Stimulated activated CD4-positive, alpha-beta T cell treated with anti-CD3 and anti-CD28 coated beads, TNF-alpha, amount 100 ng/mL, for 24 hours (primary cell): ENCODE results near the gene MYO1A.

Experiments
- DNase-seq, 3 experiments: peaks; one replicate each; pipeline ENCODE4 v3.0.0-alpha.2; 2020; ENCODE audit warnings: low read depth in 3 of 3

MYO1A gene

GRCh38 chr12:57016348-57016747 lies 33.6 kb downstream of the MYO1A start, which contains the start of gene TAC3:
TSS of gene TAC3 (minus strand) at chr12:57016529. CDS start at chr12:57015797, 732 bp downstream.
- DNase-seq = no peak

DNA sequence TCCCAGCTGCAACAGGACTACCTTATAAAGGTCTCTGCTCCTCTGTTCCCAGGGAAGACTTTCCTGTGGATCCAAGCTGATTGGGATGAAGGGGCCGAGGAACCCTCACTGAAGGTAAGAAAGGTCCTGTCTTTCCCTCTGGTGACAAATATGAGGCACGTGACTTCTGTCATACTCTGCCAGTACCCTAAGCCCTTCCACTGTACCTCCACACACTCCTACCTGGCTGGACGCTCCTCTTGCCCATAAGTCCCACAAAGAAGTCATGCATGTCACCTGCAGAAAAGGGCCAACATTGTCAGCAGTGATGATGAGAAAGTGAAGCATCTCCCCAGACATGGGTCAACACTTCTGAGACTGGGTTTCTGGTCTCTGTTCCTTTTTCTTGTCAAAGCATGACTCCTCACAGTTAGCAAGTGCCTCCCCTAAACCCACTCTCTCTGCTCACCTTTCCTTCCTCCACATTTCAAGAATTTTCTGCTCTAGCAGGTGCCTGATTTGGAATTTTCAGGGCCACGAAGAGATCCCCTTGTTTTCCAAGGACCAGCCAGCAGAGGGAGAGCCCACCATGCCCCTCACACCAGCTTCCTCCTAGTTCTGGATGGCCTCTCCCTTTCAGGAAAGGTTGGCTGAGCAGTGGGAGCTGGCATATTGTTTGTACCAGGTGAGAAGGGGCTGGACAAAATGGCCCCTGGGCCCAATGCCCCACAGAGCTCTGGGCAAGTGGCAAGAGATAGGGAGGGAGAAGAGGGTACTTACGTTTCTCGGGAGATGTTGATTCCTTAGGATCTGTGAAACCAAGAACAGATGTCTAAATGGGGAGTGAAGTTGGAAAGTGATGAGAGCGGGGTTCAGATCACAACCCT lies 37.1 kb downstream of the MYO1A start:
- no peak for DNase-seq

DNA sequence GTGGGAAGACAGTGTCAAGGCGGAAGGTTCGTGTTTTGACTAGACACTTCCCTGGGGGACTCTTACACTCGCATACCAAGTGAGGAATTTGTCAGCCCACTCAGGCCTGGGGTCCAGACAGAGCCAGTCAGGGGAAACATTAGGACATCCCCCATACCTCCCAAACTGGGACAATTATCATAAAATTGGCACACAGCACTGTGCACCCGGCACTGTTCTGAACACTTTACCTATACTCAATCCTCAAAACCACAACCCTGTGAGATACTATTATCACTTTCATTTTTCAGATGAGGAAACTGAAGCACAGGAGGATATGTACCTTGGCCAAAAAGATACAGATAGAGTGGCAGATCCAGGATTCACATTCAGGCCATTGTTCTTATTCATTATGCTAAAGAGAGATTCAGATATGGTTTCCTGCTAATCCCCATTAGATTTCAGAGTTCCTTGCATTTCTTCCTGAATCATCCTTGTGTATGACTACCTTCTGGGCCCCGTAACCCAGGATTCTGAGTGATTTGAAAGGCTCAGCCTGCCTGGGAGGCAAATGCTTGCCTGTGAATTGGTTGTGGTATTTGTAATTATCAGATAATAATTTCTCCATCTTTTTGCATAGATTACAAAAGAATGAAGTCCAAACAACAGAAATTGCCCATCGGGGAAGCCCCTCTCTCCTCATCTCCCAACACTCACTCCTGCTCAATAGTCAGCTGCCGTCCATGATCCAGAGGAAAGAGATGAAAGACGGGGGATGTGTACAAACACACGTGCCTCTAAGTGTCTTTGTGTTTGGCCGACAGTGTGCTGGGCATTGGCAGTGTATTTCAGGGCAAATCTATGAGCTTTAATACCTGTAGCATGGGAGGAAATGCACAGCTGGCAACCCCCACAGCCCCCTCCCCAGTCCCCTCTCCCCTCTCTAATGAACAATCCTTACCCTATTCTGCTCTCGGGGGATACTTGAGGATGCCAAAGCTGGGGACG lies 38.2 kb downstream of the MYO1A start:
- DNase-seq = no peak

GRCh38 chr12:57010627-57011247 lies 39.2 kb downstream of the MYO1A start:
- no peak for DNase-seq

DNA sequence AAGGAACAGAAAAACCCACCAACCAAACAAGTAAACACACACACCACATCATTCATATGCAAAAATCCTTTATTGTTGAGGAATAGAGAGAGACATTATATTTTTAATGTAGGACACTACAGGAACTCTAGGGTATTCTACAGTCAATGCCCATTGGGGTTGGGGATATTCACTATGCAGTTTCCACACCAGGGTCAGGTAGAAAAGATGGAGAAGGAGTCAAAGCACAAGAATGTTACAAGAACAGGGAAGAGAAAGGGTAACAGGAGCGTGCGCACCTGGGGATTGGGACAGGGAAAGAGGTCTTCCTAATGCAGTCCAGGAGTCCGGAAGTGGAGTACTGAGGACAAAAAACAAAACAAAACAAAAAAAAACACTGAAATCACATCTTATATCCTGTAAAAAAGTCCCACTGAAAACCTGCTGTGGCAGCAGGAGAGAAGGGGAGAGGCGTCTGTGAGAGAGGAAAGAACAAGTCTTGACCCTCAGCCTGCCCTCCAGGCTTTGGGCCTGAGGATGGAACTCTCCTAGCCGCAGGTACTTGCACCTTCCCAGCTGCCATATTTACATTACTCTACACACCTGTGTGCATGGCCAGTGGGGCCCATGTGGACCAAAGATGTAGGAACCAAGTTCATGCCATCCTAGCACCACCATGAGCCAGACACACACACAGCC lies 39.8 kb downstream of the MYO1A start:
- DNase-seq = no peak

DNA sequence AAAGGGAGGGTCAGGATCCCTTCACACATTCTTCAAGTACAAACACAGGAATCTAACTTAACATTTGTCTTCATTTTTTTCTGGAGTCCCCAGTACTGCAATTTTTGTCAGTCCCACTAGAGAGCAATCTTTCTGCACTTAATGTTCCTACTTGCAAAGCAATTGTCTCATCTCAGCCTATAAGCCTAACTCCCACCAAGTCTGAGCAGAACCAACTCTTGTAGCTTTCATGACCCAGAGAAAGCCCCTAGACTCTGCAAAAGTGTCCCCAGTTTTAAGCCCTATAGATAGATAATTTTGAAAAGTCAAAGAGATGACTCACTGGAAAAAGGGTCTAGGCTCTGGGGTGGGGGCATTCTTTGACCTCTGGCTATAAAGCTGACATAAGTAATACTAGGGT lies 41.8 kb downstream of the MYO1A start:
- no peak for DNase-seq

GRCh38 chr12:57006809-57007475 lies 43.0 kb downstream of the MYO1A start:
- peak in 1 of 3 experiments; percentile 41 for DNase-seq

DNA sequence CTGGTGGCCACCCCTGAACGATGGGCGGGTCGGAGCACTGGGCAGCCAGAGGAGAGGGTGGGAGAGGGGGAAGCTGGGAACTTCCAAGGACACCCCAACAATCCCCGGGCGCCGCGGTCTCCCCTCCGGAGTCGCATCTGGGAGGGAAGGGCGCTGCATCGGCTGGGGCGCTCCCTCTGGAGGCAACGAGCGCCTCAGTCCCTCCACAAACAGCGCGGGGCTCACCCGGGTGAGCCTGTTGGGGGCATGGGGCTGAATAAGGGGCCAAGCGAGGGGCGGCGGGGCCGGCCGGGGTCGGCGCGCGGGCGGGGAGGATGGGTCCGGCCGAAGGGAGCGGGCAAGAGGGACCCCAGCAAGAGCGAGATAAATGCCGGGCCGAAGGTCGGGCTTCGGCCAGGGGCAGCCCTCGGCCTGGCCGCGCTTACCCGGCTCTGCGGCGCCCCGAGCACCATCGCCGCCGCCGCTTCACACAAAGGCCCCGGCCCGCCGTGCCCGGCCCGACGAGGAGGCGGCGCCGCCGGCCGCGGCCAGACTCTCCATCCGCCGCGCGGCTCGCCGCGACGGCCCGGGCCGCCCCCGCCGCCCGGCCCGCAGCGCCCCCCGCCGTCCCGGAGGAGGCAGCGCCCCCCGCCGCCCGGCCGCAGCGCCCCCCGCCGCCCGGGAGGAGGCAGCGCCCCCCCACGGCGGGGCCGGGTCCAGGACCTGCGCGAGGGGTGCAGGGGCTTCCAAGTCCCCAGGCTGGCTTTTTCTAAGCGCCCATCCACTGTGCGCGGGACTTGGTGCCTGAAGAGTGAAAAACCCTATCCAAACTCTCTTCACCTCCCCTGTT lies 43.7 kb downstream of the MYO1A start, which contains the start of gene ZBTB39:
ZBTB39 (minus strand) TSS at position 567 of the 829 bp plus-strand sequence. CDS start 1,629 bp downstream, outside the sequence.
- peak; percentile 31 to 56 (median 40) for DNase-seq

DNA sequence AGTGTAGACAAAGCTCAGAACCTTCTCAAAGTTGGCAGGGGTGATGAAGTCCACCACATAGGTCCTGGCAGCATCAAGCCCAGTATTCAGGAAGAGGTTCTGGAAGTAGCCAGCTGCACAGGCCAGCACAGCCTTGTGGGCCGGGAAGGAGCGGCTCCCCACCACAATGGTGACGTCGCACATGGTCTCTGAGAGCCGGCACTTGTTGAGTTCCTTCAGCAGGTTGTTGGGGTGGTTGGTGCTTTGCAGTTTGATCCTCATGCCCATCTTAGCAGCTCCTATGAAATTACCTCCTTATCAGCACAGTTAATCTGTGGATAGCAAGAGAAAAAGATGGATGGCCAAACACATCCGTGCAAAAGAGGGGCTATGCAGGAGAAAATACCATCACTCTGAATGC lies 45.3 kb downstream of the MYO1A start:
- no peak for DNase-seq

DNA sequence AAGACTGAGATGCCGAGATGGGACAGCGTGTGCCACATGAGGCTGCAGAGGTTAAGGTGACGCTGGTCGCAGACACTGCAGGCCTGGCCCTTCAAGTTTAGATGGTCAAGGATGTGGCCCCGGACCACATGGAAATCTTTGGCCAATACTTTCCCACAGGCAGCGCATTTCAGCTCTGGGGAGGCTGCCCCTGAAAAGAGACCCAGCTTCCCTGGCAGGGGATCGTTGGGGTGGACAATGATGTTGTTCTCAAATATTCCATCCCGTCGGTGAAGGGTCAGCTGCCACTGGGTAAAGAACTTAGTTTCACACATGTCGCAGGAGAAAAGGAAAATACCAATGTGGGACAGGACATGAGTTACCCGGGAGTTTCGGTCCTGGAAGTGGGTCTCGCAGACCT lies 46.5 kb downstream of the MYO1A start:
- DNase-seq = no peak

- peak; percentile 55 to 71 (median 65) for DNase-seq
Measured at GRCh38 chr12:57001448-57001906, 48.5 kb downstream of the MYO1A start.

- DNase-seq = no peak
Measured at GRCh38 chr12:57000393-57000792, 49.5 kb downstream of the MYO1A start.

DNA sequence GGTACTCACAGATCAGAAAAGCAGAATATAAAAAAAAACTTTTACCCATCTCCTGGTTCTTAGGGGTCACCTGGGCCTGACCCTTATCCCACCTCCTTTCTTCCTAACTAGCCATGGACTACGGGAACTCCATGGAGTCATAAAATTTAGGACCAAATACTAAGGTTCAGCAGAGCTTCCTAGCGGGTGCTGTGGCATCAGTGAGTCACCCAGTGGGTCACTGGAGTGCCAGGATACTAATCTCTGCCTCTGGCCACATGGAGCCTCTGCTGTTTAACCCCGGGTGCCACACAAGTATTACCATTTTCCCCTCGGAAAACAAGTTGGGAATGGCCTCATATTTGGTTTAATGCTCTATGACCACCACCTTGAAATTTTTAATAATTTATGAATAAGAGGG lies 50.5 kb downstream of the MYO1A start:
- no peak for DNase-seq

- DNase-seq = peak in 1 of 3 experiments; percentile 58
Measured at GRCh38 chr12:56998981-56999380, 50.9 kb downstream of the MYO1A start.

- no peak for DNase-seq
Measured at GRCh38 chr12:56998316-56998715, 51.6 kb downstream of the MYO1A start.

DNA sequence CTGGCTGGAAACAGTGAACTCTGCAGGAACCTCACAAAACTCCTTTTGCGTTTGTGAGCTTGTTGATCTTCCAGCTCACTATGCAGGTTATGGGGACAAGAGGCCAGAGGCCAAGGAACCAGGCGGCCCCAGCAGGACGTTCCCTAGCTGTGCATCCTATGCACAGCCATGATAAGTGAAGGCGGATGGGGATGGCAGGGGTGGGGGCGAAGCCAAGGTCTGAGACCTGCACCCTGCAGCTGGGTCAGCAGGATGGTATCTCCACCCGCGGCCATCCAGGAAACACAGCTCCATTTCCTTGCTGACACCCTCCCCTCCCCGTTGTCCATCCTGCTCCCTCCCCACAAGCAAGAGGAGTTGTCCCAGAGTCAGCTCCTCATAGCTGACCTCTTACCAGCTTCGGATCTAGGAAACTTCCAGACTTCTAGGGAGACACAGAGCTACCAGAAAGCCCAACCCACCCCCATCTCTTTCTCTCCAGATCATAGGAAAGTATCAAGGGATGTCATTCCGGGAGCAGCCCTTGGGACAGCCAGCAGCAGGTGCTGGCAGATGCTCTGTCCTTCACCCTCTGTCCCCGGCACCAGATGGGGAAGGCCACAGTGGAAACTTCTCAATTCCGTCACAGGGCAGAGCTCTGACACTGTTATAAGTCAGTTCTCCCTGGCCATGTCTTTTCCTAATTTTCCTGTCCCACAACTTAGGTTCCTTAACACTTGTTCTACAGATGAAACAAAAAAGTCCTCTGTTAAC lies 53.0 kb downstream of the MYO1A start:
- no peak for DNase-seq

DNA sequence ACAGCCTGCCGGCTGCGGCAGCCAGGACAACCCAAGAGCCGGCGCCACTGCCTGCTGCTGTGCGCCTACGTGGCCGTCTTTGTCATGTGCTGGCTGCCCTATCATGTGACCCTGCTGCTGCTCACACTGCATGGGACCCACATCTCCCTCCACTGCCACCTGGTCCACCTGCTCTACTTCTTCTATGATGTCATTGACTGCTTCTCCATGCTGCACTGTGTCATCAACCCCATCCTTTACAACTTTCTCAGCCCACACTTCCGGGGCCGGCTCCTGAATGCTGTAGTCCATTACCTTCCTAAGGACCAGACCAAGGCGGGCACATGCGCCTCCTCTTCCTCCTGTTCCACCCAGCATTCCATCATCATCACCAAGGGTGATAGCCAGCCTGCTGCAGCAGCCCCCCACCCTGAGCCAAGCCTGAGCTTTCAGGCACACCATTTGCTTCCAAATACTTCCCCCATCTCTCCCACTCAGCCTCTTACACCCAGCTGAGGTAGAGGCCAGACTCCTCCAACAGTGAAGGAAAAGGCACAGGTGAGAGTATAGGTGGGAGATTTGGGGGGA lies 53.9 kb downstream of the MYO1A start:
- DNase-seq = no peak

DNA sequence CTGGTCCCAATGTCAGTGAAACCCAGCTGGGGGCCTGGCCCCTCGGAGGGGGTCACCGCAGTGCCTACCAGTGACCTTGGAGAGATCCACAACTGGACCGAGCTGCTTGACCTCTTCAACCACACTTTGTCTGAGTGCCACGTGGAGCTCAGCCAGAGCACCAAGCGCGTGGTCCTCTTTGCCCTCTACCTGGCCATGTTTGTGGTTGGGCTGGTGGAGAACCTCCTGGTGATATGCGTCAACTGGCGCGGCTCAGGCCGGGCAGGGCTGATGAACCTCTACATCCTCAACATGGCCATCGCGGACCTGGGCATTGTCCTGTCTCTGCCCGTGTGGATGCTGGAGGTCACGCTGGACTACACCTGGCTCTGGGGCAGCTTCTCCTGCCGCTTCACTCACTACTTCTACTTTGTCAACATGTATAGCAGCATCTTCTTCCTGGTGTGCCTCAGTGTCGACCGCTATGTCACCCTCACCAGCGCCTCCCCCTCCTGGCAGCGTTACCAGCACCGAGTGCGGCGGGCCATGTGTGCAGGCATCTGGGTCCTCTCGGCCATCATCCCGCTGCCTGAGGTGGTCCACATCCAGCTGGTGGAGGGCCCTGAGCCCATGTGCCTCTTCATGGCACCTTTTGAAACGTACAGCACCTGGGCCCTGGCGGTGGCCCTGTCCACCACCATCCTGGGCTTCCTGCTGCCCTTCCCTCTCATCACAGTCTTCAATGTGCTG lies 54.6 kb downstream of the MYO1A start:
- DNase-seq = no peak
